ENCODE data around the gene FAM89A. TPM values are rescaled to one million over a fixed set of nuclear protein-coding genes. Genes with fewer than 3 reads are reported as not detected.

FAM89A gene
- total and polyA plus RNA-seq, 9 of the 15 experiments (the other 6 are each of a cell fraction or from before 2014, with no cell fraction given), result 8.7 to 66.2 (median 43.3) TPM

GRCh38 chr1:231046730-231047395, 6.8 kb upstream of the FAM89A start (continued):
- no peak for TF ChIP-seq ZNF431 (CRISPR knock-in tag; IDR thresholded peaks at IDR 0.05)
- TF ChIP-seq YBX1 (IDR thresholded peaks at IDR 0.05), result peak; percentile 90; the same call in 1 of the 2 replicates
- peak; percentile 71 for TF ChIP-seq HLTF (IDR thresholded peaks at IDR 0.05)
- peak; percentile 43 for TF ChIP-seq NCOR1 (IDR thresholded peaks at IDR 0.05)
- TF ChIP-seq NFRKB (IDR thresholded peaks at IDR 0.05; ENCODE audit: low read depth), result peak; percentile 86
- TF ChIP-seq KDM2B (CRISPR knock-in tag; IDR thresholded peaks at IDR 0.05), result no peak
- peak; percentile 81 for TF ChIP-seq BRD9 (IDR thresholded peaks at IDR 0.05; ENCODE audit: low read depth, partially characterized antibody)
- TF ChIP-seq, protein P1, sequence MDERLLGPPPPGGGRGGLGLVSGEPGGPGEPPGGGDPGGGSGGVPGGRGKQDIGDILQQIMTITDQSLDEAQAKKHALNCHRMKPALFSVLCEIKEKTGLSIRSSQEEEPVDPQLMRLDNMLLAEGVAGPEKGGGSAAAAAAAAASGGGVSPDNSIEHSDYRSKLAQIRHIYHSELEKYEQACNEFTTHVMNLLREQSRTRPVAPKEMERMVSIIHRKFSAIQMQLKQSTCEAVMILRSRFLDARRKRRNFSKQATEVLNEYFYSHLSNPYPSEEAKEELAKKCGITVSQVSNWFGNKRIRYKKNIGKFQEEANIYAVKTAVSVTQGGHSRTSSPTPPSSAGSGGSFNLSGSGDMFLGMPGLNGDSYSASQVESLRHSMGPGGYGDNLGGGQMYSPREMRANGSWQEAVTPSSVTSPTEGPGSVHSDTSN (CRISPR knock-in tag; IDR thresholded peaks at IDR 0.05; ENCODE audit: low read depth), result no peak
- TF ChIP-seq, protein P1 (tag; conservative IDR thresholded peaks at IDR 0.05; ENCODE audit: low read depth), result 0 out of 2 replicates have a peak, but pooled peaks have one; percentile 23
- no peak for TF ChIP-seq TFAM (CRISPR knock-in tag; conservative IDR thresholded peaks at IDR 0.05)
- TF ChIP-seq, protein P2, sequence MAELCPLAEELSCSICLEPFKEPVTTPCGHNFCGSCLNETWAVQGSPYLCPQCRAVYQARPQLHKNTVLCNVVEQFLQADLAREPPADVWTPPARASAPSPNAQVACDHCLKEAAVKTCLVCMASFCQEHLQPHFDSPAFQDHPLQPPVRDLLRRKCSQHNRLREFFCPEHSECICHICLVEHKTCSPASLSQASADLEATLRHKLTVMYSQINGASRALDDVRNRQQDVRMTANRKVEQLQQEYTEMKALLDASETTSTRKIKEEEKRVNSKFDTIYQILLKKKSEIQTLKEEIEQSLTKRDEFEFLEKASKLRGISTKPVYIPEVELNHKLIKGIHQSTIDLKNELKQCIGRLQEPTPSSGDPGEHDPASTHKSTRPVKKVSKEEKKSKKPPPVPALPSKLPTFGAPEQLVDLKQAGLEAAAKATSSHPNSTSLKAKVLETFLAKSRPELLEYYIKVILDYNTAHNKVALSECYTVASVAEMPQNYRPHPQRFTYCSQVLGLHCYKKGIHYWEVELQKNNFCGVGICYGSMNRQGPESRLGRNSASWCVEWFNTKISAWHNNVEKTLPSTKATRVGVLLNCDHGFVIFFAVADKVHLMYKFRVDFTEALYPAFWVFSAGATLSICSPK (IDR thresholded peaks at IDR 0.05; ENCODE audit: borderline replicate concordance), result peak; percentile 83; the same call in 1 of the 2 replicates
- TF ChIP-seq MAFK (IDR thresholded peaks at IDR 0.05; ENCODE audit: low read length), result no peak
- no peak for TF ChIP-seq ZFX (CRISPR knock-in tag; IDR thresholded peaks at IDR 0.05)
- TF ChIP-seq, protein P3, sequence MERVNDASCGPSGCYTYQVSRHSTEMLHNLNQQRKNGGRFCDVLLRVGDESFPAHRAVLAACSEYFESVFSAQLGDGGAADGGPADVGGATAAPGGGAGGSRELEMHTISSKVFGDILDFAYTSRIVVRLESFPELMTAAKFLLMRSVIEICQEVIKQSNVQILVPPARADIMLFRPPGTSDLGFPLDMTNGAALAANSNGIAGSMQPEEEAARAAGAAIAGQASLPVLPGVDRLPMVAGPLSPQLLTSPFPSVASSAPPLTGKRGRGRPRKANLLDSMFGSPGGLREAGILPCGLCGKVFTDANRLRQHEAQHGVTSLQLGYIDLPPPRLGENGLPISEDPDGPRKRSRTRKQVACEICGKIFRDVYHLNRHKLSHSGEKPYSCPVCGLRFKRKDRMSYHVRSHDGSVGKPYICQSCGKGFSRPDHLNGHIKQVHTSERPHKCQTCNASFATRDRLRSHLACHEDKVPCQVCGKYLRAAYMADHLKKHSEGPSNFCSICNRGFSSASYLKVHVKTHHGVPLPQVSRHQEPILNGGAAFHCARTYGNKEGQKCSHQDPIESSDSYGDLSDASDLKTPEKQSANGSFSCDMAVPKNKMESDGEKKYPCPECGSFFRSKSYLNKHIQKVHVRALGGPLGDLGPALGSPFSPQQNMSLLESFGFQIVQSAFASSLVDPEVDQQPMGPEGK (CRISPR knock-in tag; IDR thresholded peaks at IDR 0.05; ENCODE audit: borderline replicate concordance), result no peak
- no peak for TF ChIP-seq ZNF589 (CRISPR knock-in tag; IDR thresholded peaks at IDR 0.05; ENCODE audit: low read depth)
- TF ChIP-seq RUNX1 (IDR thresholded peaks at IDR 0.05; ENCODE audit: low read depth), result no peak
- TF ChIP-seq SMARCA5 (IDR thresholded peaks at IDR 0.05), result peak; percentile 22; the same call in 1 of the 2 replicates
- TF ChIP-seq ETS2 (tag; IDR thresholded peaks at IDR 0.05; ENCODE audit: borderline replicate concordance, poor library complexity, severe bottlenecking), result no peak
- TF ChIP-seq C11orf30 (IDR thresholded peaks at IDR 0.05; ENCODE audit: low read depth), result peak; percentile 14; the same call in 1 of the 2 replicates
- peak; percentile 70 for TF ChIP-seq TEAD4 (IDR thresholded peaks at IDR 0.05; ENCODE audit: low read length)
- TF ChIP-seq TEAD4 (CRISPR knock-in tag; IDR thresholded peaks at IDR 0.05; ENCODE audit: borderline replicate concordance), result no peak
- TF ChIP-seq HDAC3 (IDR thresholded peaks at IDR 0.05; ENCODE audit: borderline replicate concordance, partially characterized antibody), result peak; percentile 63
- TF ChIP-seq ZC3H8 (IDR thresholded peaks at IDR 0.05), result 0 out of 2 replicates have a peak, but pooled peaks have one; percentile 34
- TF ChIP-seq ZNF668 (CRISPR knock-in tag; IDR thresholded peaks at IDR 0.05), result 0 out of 2 replicates have a peak, but pooled peaks have one; percentile 56
- TF ChIP-seq MTF1 (CRISPR knock-in tag; IDR thresholded peaks at IDR 0.05; ENCODE audit: borderline replicate concordance), result no peak

Data from K562 (cell line).